SK-N-SH treated with all-trans-retinoic acid at 6 μM for 48 hours (cell line): ENCODE measurements around the gene TCN1.

Experiments
- ARNTL ChIP-seq: fragments of 450-650 bp; formaldehyde crosslinking; IDR thresholded peaks from 2 replicates; pipeline ENCODE4 v1.5.0; 2020; ENCODE audit warnings: low read depth, mild to moderate bottlenecking, moderate library complexity, borderline replicate concordance
- CSDC2 ChIP-seq: fragments of 250-450 bp; sonication (Bioruptor Pico); IDR thresholded peaks from 2 replicates; pipeline ENCODE4 v1.5.0; 2020; ENCODE audit warnings: mild to moderate bottlenecking, moderate library complexity
- GLIS3 ChIP-seq: fragments of 250-450 bp; sonication (Bioruptor Pico); IDR thresholded peaks from 2 replicates; pipeline ENCODE4 v1.5.0; 2020; ENCODE audit warnings: mild to moderate bottlenecking, moderate library complexity
- OSR1 ChIP-seq: fragments of 250-450 bp; sonication (Bioruptor Pico); IDR thresholded peaks from 2 replicates; pipeline ENCODE4 v1.8.0; 2022; ENCODE audit warnings: moderate library complexity, mild to moderate bottlenecking, inconsistent platforms
- RARB ChIP-seq: fragments of 250-450 bp; sonication (Bioruptor Pico); IDR thresholded peaks from 2 replicates; pipeline ENCODE4 v1.8.0; 2021; ENCODE audit warnings: mild to moderate bottlenecking, moderate library complexity
- SNAI2 ChIP-seq: fragments of 250-450 bp; sonication (Bioruptor Pico); IDR thresholded peaks from 2 replicates; pipeline ENCODE4 v1.5.0; 2020; ENCODE audit warnings: mild to moderate bottlenecking, moderate library complexity
- TCF4 ChIP-seq: fragments of 250-450 bp; sonication (Bioruptor Pico); IDR thresholded peaks from 2 replicates; pipeline ENCODE4 v1.8.0; 2021; ENCODE audit warnings: mild to moderate bottlenecking, moderate library complexity, borderline replicate concordance
- ZC3H10 ChIP-seq: fragments of 250-450 bp; sonication (Bioruptor Pico); IDR thresholded peaks from 2 replicates; pipeline ENCODE4 v1.5.1; 2021; ENCODE audit warnings: mild to moderate bottlenecking, moderate library complexity
- ZFP30 ChIP-seq: fragments of 450-650 bp; formaldehyde crosslinking; IDR thresholded peaks from 2 replicates; pipeline ENCODE4 v1.5.0; 2022; ENCODE audit warnings: mild to moderate bottlenecking, moderate library complexity
- ZNF70 ChIP-seq: fragments of 450-650 bp; formaldehyde crosslinking; IDR thresholded peaks from 2 replicates; pipeline ENCODE4 v1.5.0; 2020; ENCODE audit warnings: mild to moderate bottlenecking, moderate library complexity
- TF ChIP-seq, protein P1 (sequence below): fragments of 250-450 bp; sonication (Bioruptor Pico); IDR thresholded peaks from 2 replicates; pipeline ENCODE4 v1.8.0; 2020; ENCODE audit warnings: mild to moderate bottlenecking, moderate library complexity, borderline replicate concordance
- TF ChIP-seq, protein P2 (sequence below): fragments of 250-450 bp; sonication (Bioruptor Pico); IDR thresholded peaks from 2 replicates; pipeline ENCODE4 v1.5.1; 2020; ENCODE audit warnings: low read depth, mild to moderate bottlenecking, moderate library complexity
- TF ChIP-seq, protein P3 (sequence below): fragments of 250-450 bp; sonication (Bioruptor Pico); IDR thresholded peaks from 2 replicates; pipeline ENCODE4 v1.5.1; 2021; ENCODE audit warnings: mild to moderate bottlenecking, moderate library complexity

DNA sequence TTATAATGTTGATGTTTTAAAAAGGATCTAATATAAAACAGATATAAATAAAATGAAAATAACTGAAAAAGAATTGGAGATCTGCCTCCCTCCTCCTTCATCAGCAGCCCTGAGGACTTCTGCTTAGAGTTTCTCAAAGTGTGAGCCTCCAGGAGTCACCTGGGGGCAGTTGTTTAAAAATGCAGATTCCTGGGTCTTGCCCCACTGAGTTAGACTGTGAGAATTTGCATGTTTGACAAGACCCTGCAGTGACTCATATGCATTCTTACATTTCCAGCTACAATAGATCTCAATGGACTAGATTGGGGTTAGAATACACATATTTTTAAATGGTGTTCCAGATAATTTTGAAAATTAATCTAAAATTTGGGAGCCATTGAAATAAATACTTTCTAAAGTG, 11.5 kb upstream of the TCN1 start:
- TF ChIP-seq SNAI2: no peak
- TF ChIP-seq, protein P1, sequence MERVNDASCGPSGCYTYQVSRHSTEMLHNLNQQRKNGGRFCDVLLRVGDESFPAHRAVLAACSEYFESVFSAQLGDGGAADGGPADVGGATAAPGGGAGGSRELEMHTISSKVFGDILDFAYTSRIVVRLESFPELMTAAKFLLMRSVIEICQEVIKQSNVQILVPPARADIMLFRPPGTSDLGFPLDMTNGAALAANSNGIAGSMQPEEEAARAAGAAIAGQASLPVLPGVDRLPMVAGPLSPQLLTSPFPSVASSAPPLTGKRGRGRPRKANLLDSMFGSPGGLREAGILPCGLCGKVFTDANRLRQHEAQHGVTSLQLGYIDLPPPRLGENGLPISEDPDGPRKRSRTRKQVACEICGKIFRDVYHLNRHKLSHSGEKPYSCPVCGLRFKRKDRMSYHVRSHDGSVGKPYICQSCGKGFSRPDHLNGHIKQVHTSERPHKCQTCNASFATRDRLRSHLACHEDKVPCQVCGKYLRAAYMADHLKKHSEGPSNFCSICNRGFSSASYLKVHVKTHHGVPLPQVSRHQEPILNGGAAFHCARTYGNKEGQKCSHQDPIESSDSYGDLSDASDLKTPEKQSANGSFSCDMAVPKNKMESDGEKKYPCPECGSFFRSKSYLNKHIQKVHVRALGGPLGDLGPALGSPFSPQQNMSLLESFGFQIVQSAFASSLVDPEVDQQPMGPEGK (CRISPR knock-in tag): no peak
- no peak for TF ChIP-seq TCF4 (CRISPR knock-in tag)
- no peak for TF ChIP-seq GLIS3 (CRISPR knock-in tag)
- no peak for TF ChIP-seq RARB (CRISPR knock-in tag)
- TF ChIP-seq OSR1 (CRISPR knock-in tag): no peak
- no peak for TF ChIP-seq ZNF70 (CRISPR knock-in tag)
- no peak for TF ChIP-seq CSDC2 (CRISPR knock-in tag)
- TF ChIP-seq, protein P2, sequence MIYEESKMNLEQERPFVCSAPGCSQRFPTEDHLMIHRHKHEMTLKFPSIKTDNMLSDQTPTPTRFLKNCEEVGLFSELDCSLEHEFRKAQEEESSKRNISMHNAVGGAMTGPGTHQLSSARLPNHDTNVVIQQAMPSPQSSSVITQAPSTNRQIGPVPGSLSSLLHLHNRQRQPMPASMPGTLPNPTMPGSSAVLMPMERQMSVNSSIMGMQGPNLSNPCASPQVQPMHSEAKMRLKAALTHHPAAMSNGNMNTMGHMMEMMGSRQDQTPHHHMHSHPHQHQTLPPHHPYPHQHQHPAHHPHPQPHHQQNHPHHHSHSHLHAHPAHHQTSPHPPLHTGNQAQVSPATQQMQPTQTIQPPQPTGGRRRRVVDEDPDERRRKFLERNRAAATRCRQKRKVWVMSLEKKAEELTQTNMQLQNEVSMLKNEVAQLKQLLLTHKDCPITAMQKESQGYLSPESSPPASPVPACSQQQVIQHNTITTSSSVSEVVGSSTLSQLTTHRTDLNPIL (CRISPR knock-in tag): no peak
- no peak for TF ChIP-seq ZFP30
- TF ChIP-seq, protein P3, sequence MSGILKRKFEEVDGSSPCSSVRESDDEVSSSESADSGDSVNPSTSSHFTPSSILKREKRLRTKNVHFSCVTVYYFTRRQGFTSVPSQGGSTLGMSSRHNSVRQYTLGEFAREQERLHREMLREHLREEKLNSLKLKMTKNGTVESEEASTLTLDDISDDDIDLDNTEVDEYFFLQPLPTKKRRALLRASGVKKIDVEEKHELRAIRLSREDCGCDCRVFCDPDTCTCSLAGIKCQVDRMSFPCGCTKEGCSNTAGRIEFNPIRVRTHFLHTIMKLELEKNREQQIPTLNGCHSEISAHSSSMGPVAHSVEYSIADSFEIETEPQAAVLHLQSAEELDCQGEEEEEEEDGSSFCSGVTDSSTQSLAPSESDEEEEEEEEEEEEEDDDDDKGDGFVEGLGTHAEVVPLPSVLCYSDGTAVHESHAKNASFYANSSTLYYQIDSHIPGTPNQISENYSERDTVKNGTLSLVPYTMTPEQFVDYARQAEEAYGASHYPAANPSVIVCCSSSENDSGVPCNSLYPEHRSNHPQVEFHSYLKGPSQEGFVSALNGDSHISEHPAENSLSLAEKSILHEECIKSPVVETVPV: no peak
- no peak for TF ChIP-seq ZC3H10 (CRISPR knock-in tag)
- TF ChIP-seq ARNTL (CRISPR knock-in tag): no peak
